GM18520 (cell line): Measurements from ENCODE around the gene GOLT1A.

Source experiments
- ATAC-seq: cut with Tn5 transposase; IDR thresholded peaks from one replicate; pipeline ENCODE4 v1.9.1; 2021; ENCODE audit not compliant: unreplicated experiment

Gene GOLT1A, protein sequence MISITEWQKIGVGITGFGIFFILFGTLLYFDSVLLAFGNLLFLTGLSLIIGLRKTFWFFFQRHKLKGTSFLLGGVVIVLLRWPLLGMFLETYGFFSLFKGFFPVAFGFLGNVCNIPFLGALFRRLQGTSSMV

DNA sequence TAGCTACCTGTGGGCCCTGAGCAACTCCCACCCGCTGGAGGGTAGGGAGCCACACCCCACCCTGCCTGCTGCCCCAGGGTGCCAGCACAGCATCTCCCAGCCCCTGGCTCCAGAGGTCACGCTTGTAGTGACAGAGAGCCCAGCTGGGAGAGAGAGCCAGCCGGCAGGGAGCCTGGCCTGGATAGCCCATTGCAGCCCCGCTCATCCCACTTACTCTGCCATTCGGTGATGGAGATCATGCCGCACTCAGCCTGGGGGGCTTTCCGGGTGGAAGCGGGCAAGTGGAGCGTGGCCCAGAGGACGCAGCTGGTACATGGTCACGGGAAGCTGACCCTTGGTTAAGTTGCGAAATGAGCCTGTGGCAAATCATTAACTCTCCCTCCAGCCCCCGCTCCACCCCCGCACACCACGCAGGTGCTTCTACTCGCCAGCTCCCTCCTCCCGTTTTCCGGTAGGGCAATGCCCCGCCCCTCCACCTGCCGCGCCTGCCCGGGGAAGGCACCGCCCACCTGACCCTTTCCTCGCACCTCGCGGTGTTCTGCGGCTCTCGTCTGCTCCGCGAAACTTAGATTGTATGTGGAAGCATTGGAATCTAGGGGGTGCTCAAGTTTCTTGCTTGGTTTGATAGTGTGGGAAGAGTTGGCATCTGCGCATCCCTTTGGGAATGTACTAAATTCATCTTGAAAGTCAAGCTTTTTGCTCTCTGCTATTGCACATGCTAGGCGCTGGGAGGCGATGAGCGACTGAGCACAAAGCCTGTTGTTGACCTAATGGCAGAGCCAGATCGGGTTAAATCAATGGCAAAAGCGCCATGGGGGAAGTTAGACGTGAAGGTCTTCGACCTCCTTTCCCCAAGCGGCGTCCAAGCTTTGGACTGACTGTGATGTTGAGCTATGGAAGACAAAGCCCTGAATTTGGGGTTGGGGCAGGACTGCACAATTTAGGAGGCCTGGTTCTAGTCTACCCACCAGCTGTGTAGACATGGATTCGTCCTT is at the start of gene GOLT1A:
TSS of gene GOLT1A (minus strand) at position 321 of the 995 bp plus-strand sequence. CDS start at position 239, 82 bp downstream.
- ATAC-seq: no peak

DNA sequence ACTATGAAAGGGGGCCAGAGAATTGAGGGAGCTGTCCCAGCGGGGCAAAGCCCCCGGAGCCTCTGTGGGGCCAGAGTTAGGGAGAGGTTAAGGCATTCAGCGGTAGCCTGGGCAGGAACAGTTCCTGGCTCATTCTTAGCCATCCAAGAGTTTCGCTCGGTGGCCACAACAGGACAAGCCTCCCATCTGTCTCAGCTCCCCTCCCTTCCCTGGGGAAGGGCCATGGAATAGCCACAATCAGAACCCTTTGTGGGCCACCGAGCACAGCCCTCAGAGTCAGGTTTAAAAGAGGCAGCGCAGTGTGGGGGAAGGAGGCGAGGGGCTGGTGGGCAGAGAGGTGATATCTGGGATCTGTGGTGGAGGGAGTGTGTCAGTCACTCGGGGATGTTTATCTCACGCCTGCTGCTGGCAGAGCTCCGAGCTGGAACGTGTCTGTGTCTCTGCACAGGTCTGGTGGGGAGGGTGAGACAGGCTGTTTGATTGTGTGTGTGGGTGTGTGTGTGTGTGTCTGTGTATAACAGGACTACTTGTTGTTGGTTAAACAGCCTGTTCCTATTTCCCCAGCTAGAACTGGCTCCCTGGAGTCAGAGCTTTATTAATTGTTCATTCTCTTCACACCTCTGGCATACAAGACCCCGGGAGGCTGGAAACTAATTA is 49.6 kb upstream of the GOLT1A start:
- no peak for ATAC-seq

DNA sequence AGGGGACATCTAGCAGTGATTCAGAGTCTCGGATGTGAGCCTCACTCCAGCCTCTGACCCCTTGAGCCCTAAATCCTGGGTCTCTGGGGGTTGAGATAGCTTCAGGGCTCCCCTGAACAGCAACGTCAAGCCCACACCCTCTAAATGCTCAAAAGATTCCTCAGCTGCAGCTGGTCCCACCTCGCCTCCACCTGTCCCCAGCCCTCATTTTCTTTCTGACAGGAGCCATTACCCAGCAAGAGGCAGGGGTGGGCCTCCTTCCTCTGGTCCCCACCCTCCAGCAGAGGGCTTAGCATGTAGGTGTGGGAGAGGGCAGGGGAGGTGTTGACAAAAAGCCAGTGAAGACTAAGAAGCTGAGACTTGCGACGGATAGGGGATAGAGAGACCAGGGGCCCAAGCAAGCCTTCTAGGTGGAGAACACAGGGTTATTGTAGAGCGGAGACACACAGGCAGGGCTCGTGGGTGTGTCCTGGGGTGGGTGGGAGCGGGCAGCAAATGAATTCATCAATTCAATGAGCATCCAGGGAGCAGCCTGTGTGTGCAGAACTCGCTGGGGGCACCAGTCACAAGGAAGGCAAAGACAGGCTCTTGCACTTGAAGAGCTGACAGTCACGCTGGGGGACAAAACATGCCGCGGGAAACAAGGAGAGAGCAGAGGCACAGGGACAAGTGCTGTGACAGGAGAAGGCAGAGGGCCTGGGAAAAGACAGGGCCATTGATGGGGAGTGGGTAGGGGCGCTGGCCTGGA is 48.9 kb upstream of the GOLT1A start:
- ATAC-seq: no peak

DNA sequence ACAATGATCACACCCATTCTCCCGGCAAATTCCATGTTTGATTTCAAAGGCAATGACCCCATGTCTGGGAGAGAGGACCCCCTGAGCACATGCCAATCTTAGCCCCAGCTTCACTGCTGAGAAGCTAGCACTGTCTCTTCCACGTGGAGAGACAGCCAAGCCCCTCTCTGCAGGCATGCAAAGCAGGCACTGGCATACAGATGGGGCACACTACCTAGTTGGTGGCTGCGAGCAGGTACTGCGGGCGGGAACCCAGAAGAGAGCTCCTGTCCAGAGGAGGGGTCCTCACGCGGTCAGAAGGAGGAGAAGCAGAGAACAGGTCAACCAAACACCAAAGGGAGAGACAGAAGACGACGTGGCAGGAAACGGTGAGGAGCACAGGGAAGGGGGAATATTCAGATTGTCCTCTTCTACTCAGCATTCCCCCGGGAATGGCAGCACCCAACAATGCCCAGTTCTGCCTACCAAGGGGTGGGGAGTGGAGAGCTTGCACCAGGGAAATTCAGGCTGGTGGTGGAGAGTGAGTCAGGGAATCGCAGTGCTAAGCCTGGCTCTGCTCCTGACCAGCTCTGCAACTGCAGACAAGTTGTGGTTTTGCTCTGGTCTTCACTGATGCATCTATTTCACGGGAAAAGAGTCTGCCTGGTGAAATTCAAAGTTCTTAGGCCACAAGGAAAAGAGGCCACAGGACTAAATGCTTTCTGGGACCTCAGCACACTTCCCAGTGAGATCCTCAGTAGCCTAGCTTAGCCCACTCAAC is 48.1 kb upstream of the GOLT1A start:
- ATAC-seq: no peak

DNA sequence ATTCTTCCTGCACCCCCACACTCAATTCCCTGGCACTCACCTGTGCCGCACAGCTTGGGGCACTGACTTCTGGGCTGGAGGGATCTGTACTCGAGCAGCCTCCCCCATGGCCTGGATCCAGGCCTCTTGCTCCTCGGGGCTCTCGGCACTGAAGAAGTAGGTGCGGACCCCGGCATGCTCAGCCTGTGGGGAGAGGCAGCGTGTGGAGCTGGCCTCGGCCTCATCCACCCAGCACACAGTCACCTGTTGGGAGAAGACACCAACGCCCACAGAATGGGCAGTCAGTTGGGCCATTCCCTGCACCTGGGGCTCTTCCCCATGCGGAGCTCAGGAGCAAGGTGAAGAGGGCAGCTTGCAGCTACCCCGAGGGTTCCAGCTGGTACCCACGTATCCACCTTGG is 47.5 kb upstream of the GOLT1A start:
- ATAC-seq: no peak

DNA sequence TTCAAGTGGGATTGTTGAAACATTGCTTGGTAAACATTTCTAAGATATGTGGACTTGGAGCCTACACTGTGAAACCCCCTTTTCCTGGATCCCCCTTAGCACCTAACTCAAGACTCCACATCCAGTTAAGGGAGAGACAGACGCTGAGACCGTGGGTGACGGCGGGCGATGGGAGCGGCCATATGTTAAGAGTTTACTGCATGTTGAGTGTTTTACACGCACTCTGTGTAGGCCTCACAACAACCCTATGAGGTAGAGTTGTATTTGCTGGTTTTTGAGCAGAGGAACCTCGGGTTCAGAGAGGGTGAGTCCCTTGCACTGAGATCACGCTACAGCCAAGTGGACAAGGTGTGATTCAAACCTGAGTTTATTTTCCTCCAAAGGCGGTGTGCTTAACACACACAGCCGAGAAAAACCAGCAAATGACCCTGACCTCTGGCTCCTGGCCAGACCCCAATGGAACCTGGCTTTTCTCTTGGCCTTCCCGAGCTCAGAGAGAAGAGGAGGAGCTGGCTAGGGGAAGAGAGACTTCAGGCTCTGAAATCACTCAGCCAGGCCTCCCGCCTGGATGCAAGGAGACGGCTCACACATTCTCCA is 46.9 kb upstream of the GOLT1A start:
- no peak for ATAC-seq

DNA sequence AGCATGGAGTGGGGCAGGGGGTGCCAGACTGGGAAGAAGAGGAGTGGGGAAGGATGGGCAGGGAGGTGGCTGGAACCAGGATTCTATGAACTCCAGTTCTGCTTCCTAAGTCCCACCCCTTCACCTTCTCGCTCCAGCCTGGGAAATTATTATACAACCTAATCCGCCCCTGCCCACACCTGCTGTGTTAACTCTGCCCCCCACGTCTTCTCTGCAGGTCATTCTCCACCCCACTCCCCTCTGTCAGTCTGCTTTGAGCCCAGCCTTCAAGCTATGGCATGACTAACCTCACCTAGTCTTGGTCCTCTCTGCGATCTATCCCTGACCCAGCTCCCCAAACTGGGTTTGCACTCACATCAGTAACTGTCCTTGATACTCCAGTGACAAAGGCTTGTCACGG is 46.0 kb upstream of the GOLT1A start:
- no peak for ATAC-seq

DNA sequence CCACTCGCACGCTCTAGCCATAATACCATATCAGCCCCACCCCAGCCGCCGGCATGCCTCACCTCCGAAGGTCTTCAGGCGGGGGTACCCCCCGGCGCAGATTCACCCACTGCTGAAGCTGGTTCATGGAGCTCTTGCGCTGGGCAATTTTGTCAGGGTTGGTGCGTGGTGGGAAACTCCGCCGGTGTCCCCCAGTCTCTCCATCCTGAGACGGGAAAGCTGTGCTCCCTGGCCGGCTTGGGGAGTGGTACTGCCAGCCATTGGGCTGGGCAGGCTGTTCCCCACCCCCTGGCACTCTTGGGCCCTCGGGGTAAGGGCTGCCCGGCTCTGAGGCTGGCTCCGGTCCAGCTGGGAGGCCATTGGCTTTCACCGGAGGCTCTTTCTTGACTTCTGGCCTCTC is 45.4 kb upstream of the GOLT1A start:
- no peak for ATAC-seq

DNA sequence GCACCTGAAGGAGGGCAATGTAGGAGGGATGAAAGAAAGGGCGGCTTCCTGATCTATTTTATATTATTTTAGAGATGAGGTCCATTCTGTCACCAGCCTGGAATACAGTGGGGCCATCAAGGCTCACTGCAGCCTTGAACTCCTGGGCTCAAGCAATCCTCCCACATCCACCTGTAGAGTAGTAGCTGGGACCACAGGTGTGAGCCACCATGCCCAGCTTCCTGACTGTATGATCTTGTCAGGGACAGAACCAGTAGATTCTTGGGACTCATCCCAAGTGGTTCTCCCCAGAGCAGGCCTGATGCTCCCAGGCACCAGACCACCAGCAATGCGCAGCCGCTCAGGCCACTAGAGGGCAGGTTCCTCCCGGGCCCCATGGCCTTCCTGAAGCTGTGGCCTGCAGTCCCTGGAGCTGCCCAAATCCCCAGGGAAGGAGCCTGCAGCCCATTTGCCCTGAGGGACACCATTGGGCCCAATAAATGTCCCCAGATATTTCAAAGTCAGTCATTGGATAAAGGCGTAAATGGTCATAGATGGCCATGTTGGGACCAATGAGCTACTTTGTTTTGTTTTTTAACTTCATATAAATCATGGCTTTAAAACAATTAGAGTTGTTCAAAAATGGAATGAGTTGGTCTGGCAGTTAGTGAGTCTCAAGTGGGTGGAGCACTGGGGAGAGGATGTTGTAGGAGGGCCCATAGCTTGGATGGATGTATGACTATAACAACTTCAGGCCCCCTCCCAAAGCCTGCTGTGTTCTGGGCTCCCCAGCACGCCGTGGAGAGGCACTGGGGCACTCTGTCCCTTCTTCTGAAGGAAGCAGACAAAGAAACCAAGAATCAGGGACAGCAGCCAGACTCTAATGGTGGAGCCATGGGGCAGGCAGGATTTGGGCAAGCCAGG is 44.7 kb upstream of the GOLT1A start:
- no peak for ATAC-seq

DNA sequence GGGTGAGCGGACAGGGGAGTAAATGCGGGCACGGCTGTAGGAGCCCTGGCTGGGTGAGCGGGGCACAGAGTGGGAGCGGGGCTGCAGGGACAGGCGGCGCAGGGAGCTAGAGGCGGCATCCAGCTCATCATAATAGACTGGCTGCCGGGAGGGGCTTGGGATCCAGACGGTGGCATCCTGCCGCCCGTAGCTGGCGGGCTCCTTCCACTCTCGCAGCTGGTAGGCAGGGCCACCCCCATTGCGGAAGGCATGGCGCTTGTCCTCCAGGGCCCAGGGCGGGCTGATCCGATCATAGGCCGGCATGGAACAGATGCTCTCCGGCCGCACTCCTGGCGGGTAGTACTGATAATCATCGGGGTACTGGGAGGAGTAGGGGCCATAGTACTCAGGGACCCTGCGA is 43.7 kb upstream of the GOLT1A start:
- ATAC-seq: no peak

DNA sequence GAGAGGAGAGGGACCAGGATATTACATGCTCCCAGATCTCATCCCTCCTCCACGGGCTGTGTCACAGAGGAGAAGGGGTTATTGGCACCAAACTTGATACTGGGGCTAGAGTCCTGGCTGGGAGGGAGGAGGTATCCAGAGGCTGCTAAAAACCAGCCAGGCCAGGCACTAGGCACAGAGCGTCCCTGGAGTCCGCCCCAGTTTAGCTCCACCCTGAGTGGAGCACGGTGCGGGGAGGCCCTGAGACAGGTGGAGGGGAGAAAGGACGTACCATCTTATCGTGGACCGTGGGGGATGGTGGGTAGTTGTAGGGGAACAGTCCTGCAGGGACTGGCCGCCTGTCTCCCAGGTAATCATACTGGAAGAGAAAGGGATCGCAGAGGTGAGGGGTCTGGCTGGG is 42.7 kb upstream of the GOLT1A start:
- ATAC-seq: no peak

DNA sequence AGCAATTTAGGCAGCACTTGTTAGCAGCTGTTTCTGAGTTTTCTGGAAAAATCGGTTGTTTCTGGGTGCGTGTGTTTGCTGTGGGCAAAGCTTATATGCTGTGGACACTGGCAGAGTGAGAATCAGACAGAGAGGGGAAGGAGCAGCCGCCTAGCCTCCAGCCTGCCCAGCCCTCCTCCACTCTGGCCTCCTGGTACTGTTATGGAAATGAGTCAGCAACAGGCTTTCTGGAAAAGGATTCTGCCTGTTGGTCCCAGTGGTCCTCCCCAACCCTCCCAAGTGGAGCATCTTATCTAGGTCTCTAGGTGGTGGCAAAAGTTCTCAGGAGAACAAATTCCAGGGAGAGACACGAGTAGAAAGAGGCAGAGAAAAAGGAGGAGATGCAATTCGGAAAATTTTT is 42.2 kb upstream of the GOLT1A start:
- ATAC-seq: no peak

DNA sequence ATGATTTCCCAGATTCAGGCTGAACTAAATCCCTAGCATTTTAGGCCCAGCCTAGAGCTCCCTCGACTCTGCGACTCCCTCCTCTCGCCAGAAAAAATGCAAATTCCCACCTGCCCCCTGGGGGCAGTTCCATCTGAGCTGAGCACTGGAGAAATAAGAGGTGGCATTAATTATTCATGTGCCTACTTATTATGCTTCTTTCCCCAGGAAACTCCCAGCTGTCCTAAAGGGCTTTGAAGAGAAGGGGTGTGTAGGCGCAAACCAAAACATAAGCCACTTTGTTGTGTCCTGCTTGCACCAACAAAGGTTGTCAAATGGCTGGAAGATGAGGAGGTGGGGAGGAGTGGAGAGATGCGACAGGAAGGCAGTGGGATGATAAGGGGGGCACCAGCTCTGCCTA is 41.4 kb upstream of the GOLT1A start:
- ATAC-seq: no peak

DNA sequence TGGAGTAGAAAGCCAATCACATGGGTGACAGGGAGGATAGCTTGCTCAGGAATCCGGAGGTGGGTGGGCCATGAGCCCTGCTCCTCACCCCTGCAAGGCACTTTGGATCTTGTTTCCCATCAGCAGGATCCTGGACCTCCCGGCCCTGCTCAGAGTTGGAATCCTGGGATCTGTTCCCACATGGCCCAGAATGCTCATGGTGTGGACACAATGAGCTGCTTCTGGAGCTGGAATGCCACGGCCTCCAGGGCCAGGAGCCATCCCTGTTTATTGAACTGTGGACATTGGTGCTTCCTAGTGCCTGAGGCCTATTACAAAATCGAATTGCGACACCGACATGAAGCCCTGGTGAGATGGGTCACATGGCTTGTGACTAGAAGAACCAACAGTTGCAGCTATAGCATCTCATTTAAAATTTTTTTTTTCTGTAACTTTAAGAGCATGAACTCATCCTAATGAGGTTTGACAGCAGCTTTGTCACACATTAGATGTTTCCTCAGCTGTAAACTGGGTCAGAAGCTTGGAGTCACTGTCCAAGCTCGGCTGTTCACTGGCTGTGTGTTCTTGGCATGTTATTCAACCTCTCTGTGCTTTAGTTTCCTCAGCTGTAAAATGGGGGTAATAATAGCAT is 40.4 kb upstream of the GOLT1A start:
- no peak for ATAC-seq

DNA sequence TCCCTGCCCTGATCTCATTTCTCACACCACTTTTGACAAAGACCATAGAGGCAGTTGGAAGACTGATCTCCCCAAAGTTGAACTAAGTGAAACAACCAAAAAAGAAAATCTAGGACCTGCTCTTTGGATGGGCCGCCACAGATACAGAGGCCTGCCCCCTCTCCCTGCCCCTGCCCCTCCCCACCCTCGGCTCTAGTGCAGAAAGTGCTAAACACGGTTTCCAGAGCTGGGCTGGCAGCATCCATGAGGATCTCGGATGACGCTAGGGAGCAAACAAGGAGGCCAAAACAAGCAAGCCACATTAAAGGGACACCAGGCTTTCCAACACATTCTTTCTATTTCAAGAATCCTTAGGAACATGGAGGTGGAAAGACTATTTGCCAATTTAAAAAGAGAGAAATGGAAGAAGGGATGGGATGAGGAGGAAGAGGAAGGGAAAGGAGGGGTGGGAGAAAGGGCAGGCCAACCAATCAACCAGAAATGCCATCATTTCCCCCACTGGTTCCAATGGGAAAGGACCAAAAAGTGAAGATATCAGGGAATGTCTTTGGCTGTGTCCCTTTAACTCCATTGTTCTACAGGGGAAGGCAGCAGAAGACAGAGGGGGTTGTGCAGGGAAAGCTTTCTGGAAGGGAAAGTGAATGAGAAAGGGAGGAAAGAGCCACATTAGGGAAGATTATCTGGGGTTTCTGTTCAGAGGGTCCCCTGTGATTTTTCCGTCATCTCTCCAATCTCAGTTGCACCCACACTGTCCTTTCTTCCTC is 38.3 kb upstream of the GOLT1A start:
- ATAC-seq: no peak

DNA sequence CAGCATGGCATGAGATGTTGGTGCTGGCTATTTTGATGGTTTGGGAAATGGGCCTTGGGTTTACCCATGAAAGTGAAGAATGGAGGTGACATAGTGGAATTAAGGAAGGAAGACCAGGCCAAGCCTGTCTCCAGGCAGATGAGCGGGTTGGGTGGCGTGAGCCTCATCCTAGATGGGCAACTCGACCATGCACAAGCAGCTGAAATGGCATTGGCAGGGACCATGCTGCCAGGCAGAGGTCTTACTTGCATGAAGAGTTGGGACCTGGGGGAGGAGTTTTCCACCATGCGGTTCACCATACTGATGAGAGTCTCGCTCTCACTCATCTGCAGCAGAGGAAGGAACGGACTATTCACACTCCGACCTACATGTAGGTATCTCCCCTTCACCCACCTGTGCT is 37.5 kb upstream of the GOLT1A start:
- ATAC-seq: no peak

DNA sequence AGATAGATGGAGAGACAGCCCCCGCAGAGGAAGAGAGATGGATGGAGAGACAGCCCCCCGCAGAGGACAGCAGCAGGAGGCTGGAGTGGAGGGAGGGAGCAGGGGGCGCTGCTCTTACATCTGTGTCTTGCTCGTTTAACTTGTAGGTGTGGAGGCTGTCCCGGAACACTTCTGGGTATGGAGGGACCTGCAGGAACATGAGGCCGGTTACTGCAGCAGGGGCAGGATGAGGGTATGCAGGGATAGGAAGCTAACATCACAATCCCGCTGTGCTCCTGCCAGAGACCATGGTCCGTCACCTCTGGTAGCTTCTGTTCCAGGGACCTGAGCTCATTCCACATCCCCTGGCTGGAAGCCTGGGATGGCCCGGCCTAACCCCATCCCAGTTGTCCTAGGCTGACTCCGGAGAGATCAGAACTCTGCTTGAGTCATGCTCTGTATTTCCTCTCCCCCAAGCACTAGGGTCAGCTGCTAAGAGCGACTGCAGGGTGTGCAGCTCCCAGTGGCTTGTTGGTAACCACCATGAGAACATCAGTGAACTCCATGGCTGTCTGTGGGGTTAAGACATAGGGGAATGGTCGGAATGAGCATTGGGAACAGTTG is 36.7 kb upstream of the GOLT1A start:
- ATAC-seq: no peak
